GM23338 (cell line): ENCODE measurements around the gene ITGA1. TPM values are rescaled to one million over a fixed set of nuclear protein-coding genes. Genes with fewer than 3 reads are reported as not detected.

Source experiments
- ATAC-seq: fragments of 200-7000 bp; cut with Tn5 transposase; 3 replicates; pipeline ENCODE4 v1.9.1; 2020
- DNase-seq: peaks from one replicate; pipeline ENCODE4 v3.0.0-alpha.2; 2015; ENCODE audit warnings: low spot score
- H2AFZ ChIP-seq: fragments of 200-600 bp; sonication (generic); 2 replicates; pipeline ENCODE4 v1.8.0; 2016; ENCODE audit warnings: antibody characterized with exemption, mild to moderate bottlenecking, moderate library complexity
- H3F3A ChIP-seq: fragments of 200-600 bp; sonication (generic); replicated peaks from 2 replicates; pipeline ENCODE4 v1.8.0; 2017; ENCODE audit warnings: antibody characterized with exemption, mixed run types, low read depth
- H3K27ac ChIP-seq: fragments of 200-600 bp; sonication (generic); 2 replicates; pipeline ENCODE4 v1.6.1; 2016; ENCODE audit warnings: low read depth
- H3K27me3 ChIP-seq: fragments of 200-600 bp; sonication (generic); 2 replicates; pipeline ENCODE4 v1.8.0; 2016; ENCODE audit warnings: mild to moderate bottlenecking, mixed run types, moderate library complexity; ENCODE audit not compliant: insufficient read depth
- H3K36me3 ChIP-seq: fragments of 200-600 bp; sonication (generic); 2 replicates; pipeline ENCODE4 v1.8.0; 2016; ENCODE audit warnings: mild to moderate bottlenecking; ENCODE audit not compliant: insufficient read depth
- H3K4me1 ChIP-seq: fragments of 200-600 bp; sonication (generic); 2 replicates; pipeline ENCODE4 v1.8.0; 2016; ENCODE audit warnings: mild to moderate bottlenecking, moderate library complexity; ENCODE audit not compliant: insufficient read depth
- H3K4me2 ChIP-seq: fragments of 200-600 bp; sonication (generic); 2 replicates; pipeline ENCODE4 v1.7.1; 2017; ENCODE audit warnings: mixed run types
- H3K4me3 ChIP-seq: fragments of 200-600 bp; sonication (generic); 2 replicates; pipeline ENCODE4 v1.6.1; 2016; ENCODE audit warnings: mixed run types
- H3K79me2 ChIP-seq: fragments of 200-600 bp; sonication (generic); replicated peaks from 2 replicates; pipeline ENCODE4 v1.8.0; 2017; ENCODE audit warnings: mild to moderate bottlenecking; ENCODE audit not compliant: insufficient read depth
- H3K9me2 ChIP-seq: fragments of 200-600 bp; sonication (generic); 2 replicates; pipeline ENCODE4 v1.8.0; 2017; ENCODE audit not compliant: insufficient read depth
- H4K20me1 ChIP-seq: fragments of 200-600 bp; sonication (generic); replicated peaks from 2 replicates; pipeline ENCODE4 v1.8.0; 2017; ENCODE audit warnings: mild to moderate bottlenecking; ENCODE audit not compliant: insufficient read depth
- H3K27ac Mint-ChIP-seq: 2 replicates; pipeline ENCODE4 v1.8.0; 2020; ENCODE audit warnings: inconsistent platforms, mild to moderate bottlenecking, moderate library complexity, mixed read lengths
- H3K27me3 Mint-ChIP-seq: 3 replicates; pipeline ENCODE4 v1.8.0; 2022; ENCODE audit warnings: low read depth, mild to moderate bottlenecking, moderate library complexity, mixed read lengths, inconsistent platforms; ENCODE audit not compliant: insufficient read depth, poor library complexity
- H3K36me3 Mint-ChIP-seq: 3 replicates; pipeline ENCODE4 v1.8.0; 2021; ENCODE audit warnings: low read depth, mild to moderate bottlenecking, inconsistent platforms, moderate library complexity, mixed read lengths
- H3K4me1 Mint-ChIP-seq: 3 replicates; pipeline ENCODE4 v1.8.0; 2020; ENCODE audit warnings: mild to moderate bottlenecking, inconsistent platforms, mixed read lengths
- H3K4me3 Mint-ChIP-seq: 3 replicates; pipeline ENCODE4 v1.8.0; 2021; ENCODE audit warnings: moderate library complexity, mild to moderate bottlenecking, inconsistent platforms, mixed read lengths
- H3K9me3 Mint-ChIP-seq: 3 replicates; pipeline ENCODE4 v1.8.0; 2020; ENCODE audit warnings: moderate library complexity, mild to moderate bottlenecking, inconsistent platforms, mixed read lengths
- CREB1 ChIP-seq: fragments of 250-450 bp; sonication (Bioruptor Pico); IDR thresholded peaks from 2 replicates; pipeline ENCODE4 v1.5.0; 2020; ENCODE audit warnings: low read depth, mild to moderate bottlenecking, moderate library complexity
- ETS1 ChIP-seq: IDR thresholded peaks from 2 replicates; pipeline ENCODE4 v1.6.1; 2016; ENCODE audit warnings: antibody characterized with exemption
- EZH2 ChIP-seq: fragments of 200-600 bp; sonication (generic); IDR thresholded peaks from one replicate; pipeline ENCODE4 v1.8.0; 2017; ENCODE audit warnings: antibody characterized with exemption, mild to moderate bottlenecking, low read depth; ENCODE audit not compliant: unreplicated experiment
- EZH2phosphoT487 ChIP-seq: fragments of 200-600 bp; sonication (generic); IDR thresholded peaks from one replicate; pipeline ENCODE4 v1.8.1; 2018; ENCODE audit warnings: antibody characterized with exemption; ENCODE audit not compliant: unreplicated experiment
- NANOG ChIP-seq: IDR thresholded peaks from 2 replicates; pipeline ENCODE4 v1.6.1; 2016; ENCODE audit warnings: antibody characterized with exemption, borderline replicate concordance
- POLR2AphosphoS5 ChIP-seq: IDR thresholded peaks from 2 replicates; pipeline ENCODE4 v1.6.1; 2016; ENCODE audit warnings: antibody characterized with exemption, low read depth
- STAT1 ChIP-seq: IDR thresholded peaks from one replicate; pipeline ENCODE4 v1.6.1; 2016; ENCODE audit warnings: antibody characterized with exemption; ENCODE audit not compliant: unreplicated experiment
- ZNF114 ChIP-seq: fragments of 250-450 bp; sonication (Bioruptor Pico); IDR thresholded peaks from 2 replicates; pipeline ENCODE4 v1.5.0; 2020; ENCODE audit warnings: mild to moderate bottlenecking, moderate library complexity
- ZNF331 ChIP-seq: fragments of 250-450 bp; sonication (Bioruptor Pico); IDR thresholded peaks from 2 replicates; pipeline ENCODE4 v1.5.0; 2020; ENCODE audit warnings: low read depth, mild to moderate bottlenecking, moderate library complexity
- ZNF462 ChIP-seq: fragments of 250-450 bp; sonication (Bioruptor Pico); IDR thresholded peaks from 2 replicates; pipeline ENCODE4 v1.5.0; 2020; ENCODE audit warnings: mild to moderate bottlenecking, moderate library complexity
- polyA plus RNA-seq: library from polyadenylated mRNA; unstranded; fragments of >200 nt; fragmentation: Nextera tagmentation; extraction: Ambion mirVana; gene quantifications from 2 replicates; pipeline ENCODE4 v1.2.1, GENCODE V29; 2016
- total RNA-seq: library from RNA; depleted of rRNA; stranded (reverse); fragments of >200 nt; shearing (Covaris generic); gene quantifications from 2 replicates; pipeline ENCODE4 v1.2.3, GENCODE V29; 2014
- TF ChIP-seq, protein P1 (sequence below): IDR thresholded peaks from one replicate; pipeline ENCODE4 v1.6.1; 2018; ENCODE audit warnings: antibody characterized with exemption; ENCODE audit not compliant: unreplicated experiment
- TF ChIP-seq, protein P2 (sequence below), 2 experiments: fragments of 200-600 bp in 1 of 2; sonication (generic) in 1 of 2; conservative IDR thresholded peaks; 2 replicates each; pipeline versions ENCODE4 v1.5.1 to v1.6.1; 2016 to 2017; ENCODE audit warnings: antibody characterized with exemption in 2 of 2, low read depth in 2 of 2, mild to moderate bottlenecking in 2 of 2, moderate library complexity in 1 of 2

ITGA1 gene
- total and polyA plus RNA-seq, 2 experiments from 2014 or later = 1.8 to 4.9 TPM

DNA sequence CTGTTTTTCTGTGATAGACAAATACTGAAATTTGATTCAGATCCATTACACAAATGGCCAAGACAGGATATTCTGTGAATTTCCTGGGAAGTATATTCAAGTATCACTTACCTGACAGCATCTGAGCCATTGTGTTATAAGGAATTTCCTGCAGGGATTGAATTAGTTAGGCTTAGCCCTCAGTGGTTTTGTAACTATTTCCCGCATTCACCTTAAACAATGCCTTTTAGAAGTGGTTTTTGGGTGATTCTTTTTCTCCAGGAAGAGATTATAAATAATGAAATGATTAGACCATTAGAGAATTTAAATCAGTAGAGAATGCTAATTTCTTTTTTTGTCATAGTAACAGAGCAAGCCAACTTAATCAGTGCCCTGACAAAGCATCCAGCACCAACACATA lies 30.6 kb downstream of the ITGA1 start:
- Histone ChIP-seq H3F3A (no peaks in the 10 kb centered on the region), H3K36me3 (no peaks in the 10 kb centered on the region), H3K79me2 (no peaks in the 10 kb centered on the region), H2AFZ (no peak overlapping the region), H3K9me2 (no peaks in the 10 kb centered on the region), H4K20me1 (no peaks in the 10 kb centered on the region), H3K4me3 (no peak overlapping the region), H3K27ac (no peak overlapping the region), H3K4me2 (no peak overlapping the region), H3K4me1 (peaks cover 10% of the 10 kb centered on the region; the same call in 1 of the 2 replicates), H3K27me3 (no peaks in the 10 kb centered on the region)
- Mint-ChIP-seq H3K4me1 (peaks cover 20% of the 10 kb centered on the region), H3K27ac (peak overlapping the region; percentile 74; the same call in 1 of the 2 replicates), H3K9me3 (no peaks in the 10 kb centered on the region), H3K4me3 (no peak overlapping the region), H3K36me3 (no peaks in the 10 kb centered on the region), H3K27me3 (no peaks in the 10 kb centered on the region)
- ATAC-seq (peak; percentile 58), DNase-seq (peak; percentile 45)
- TF ChIP-seq ZNF462 (CRISPR knock-in tag) (no peak), NANOG (no peak), ETS1 (no peak), EZH2phosphoT487 (no peak), ZNF114 (no peak), STAT1 (no peak), ZNF331 (CRISPR knock-in tag) (no peak), EZH2 (no peak), CREB1 (no peak), POLR2AphosphoS5 (no peak)
- TF ChIP-seq, protein P1, sequence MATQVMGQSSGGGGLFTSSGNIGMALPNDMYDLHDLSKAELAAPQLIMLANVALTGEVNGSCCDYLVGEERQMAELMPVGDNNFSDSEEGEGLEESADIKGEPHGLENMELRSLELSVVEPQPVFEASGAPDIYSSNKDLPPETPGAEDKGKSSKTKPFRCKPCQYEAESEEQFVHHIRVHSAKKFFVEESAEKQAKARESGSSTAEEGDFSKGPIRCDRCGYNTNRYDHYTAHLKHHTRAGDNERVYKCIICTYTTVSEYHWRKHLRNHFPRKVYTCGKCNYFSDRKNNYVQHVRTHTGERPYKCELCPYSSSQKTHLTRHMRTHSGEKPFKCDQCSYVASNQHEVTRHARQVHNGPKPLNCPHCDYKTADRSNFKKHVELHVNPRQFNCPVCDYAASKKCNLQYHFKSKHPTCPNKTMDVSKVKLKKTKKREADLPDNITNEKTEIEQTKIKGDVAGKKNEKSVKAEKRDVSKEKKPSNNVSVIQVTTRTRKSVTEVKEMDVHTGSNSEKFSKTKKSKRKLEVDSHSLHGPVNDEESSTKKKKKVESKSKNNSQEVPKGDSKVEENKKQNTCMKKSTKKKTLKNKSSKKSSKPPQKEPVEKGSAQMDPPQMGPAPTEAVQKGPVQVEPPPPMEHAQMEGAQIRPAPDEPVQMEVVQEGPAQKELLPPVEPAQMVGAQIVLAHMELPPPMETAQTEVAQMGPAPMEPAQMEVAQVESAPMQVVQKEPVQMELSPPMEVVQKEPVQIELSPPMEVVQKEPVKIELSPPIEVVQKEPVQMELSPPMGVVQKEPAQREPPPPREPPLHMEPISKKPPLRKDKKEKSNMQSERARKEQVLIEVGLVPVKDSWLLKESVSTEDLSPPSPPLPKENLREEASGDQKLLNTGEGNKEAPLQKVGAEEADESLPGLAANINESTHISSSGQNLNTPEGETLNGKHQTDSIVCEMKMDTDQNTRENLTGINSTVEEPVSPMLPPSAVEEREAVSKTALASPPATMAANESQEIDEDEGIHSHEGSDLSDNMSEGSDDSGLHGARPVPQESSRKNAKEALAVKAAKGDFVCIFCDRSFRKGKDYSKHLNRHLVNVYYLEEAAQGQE = no peak
- TF ChIP-seq, protein P2, sequence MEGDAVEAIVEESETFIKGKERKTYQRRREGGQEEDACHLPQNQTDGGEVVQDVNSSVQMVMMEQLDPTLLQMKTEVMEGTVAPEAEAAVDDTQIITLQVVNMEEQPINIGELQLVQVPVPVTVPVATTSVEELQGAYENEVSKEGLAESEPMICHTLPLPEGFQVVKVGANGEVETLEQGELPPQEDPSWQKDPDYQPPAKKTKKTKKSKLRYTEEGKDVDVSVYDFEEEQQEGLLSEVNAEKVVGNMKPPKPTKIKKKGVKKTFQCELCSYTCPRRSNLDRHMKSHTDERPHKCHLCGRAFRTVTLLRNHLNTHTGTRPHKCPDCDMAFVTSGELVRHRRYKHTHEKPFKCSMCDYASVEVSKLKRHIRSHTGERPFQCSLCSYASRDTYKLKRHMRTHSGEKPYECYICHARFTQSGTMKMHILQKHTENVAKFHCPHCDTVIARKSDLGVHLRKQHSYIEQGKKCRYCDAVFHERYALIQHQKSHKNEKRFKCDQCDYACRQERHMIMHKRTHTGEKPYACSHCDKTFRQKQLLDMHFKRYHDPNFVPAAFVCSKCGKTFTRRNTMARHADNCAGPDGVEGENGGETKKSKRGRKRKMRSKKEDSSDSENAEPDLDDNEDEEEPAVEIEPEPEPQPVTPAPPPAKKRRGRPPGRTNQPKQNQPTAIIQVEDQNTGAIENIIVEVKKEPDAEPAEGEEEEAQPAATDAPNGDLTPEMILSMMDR (conservative IDR thresholded peaks at IDR 0.05; ENCODE audit: low read depth in 2 of 2) = no peak
